B cell (primary cell): ENCODE measurements around the gene GBX1.

ENCODE experiments used
- EZH2 ChIP-seq: IDR thresholded peaks from 2 replicates; pipeline ENCODE4 v1.6.1; 2012; ENCODE audit warnings: borderline replicate concordance, low read depth, mild to moderate bottlenecking, moderate library complexity, low read length; ENCODE audit not compliant: insufficient read depth, poor library complexity, severe bottlenecking
- TF ChIP-seq, protein P1 (sequence below): fragments of 200-600 bp; IDR thresholded peaks from one replicate; pipeline ENCODE4 v1.8.0; 2022; ENCODE audit warnings: antibody characterized with exemption, mild to moderate bottlenecking

DNA sequence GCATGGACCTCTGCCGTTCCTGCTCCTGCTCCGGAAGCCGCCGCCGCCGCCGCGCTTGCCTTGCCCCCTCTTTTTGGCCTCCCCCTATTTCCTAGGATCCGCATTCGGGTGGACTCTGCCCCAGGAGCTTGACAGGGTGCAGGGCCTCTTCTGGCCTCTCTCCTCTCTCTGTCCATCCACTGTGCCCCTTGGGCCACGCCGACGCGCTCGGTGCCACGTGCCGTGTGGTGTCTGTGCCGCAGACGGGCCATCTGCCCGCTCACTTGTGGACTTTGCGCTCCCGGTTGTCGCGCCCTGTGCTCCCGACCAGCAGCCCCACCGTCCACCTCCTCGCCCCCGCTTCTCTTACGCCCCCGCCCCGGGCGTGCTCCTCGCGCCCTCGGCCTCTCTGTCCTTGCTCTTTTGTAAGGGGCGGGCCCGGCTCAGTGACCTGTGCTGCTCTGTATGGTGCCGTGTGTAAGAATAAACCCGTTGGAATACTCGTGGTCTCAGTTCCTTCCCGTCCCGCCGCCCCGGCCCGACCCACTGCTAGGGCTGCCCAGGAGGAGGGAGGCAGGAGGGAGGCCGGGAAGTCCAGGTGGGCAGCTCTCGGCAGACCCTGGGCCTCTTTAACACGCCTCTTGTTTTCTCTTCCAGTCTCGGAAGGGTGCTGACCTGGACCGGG, 44.2 kb downstream of the GBX1 start:
- TF ChIP-seq, protein P1, sequence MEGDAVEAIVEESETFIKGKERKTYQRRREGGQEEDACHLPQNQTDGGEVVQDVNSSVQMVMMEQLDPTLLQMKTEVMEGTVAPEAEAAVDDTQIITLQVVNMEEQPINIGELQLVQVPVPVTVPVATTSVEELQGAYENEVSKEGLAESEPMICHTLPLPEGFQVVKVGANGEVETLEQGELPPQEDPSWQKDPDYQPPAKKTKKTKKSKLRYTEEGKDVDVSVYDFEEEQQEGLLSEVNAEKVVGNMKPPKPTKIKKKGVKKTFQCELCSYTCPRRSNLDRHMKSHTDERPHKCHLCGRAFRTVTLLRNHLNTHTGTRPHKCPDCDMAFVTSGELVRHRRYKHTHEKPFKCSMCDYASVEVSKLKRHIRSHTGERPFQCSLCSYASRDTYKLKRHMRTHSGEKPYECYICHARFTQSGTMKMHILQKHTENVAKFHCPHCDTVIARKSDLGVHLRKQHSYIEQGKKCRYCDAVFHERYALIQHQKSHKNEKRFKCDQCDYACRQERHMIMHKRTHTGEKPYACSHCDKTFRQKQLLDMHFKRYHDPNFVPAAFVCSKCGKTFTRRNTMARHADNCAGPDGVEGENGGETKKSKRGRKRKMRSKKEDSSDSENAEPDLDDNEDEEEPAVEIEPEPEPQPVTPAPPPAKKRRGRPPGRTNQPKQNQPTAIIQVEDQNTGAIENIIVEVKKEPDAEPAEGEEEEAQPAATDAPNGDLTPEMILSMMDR = no peak
- no peak for TF ChIP-seq EZH2
